PC-9 (cell line): ENCODE measurements around the gene ACAP3. TPM values are rescaled to one million over a fixed set of nuclear protein-coding genes. Genes with fewer than 3 reads are reported as not detected.

Experiments
- BruUV-seq: library from RNA; stranded (reverse); fragments of 400-500 nt; replicated peaks from 2 replicates; lab custom pipeline; 2021; lab: Mats Ljungman, UMichigan
- CTCF ChIA-PET: fragments of 300-600 bp; sonication (Branson Sonifier 250); formaldehyde crosslinking; loops from one replicate; lab custom pipeline; 2022; ENCODE audit warnings: antibody characterized with exemption; lab: Charles Lee
- POLR2A ChIA-PET: fragments of 300-600 bp; sonication (Branson Sonifier 250); formaldehyde crosslinking; loops from one replicate; lab custom pipeline; 2022; ENCODE audit warnings: antibody characterized with exemption; ENCODE audit not compliant: unreplicated experiment; lab: Charles Lee
- DNase-seq, 2 experiments: peaks; one replicate each; pipeline versions ENCODE4 v3.0.0 to v3.0.0-alpha.2; 2015 to 2022; ENCODE audit warnings: mixed read lengths in 1 of 2
- H2AFZ ChIP-seq: fragments of 200-600 bp; sonication (generic); 2 replicates; pipeline ENCODE4 v1.8.1; 2017; ENCODE audit warnings: antibody characterized with exemption
- H3F3A ChIP-seq: fragments of 200-600 bp; sonication (generic); 2 replicates; pipeline ENCODE4 v1.8.1; 2017; ENCODE audit warnings: antibody characterized with exemption, mild to moderate bottlenecking, low read depth; ENCODE audit not compliant: insufficient read depth
- H3K27ac ChIP-seq: fragments of 200-600 bp; sonication (generic); 2 replicates; pipeline ENCODE4 v1.6.1; 2016; ENCODE audit warnings: mixed run types
- H3K27me3 ChIP-seq: fragments of 200-600 bp; sonication (generic); 2 replicates; pipeline ENCODE4 v1.6.1; 2016; ENCODE audit warnings: low read depth, mixed run types; ENCODE audit not compliant: insufficient read depth
- H3K36me3 ChIP-seq: fragments of 200-600 bp; sonication (generic); 2 replicates; pipeline ENCODE4 v1.6.1; 2016; ENCODE audit warnings: low read depth, mixed run types
- H3K4me1 ChIP-seq: fragments of 200-600 bp; sonication (generic); replicated peaks from 2 replicates; pipeline ENCODE4 v1.6.1; 2016; ENCODE audit warnings: mixed run types; ENCODE audit not compliant: insufficient read depth
- H3K4me2 ChIP-seq: fragments of 200-600 bp; sonication (generic); 2 replicates; pipeline ENCODE4 v1.6.1; 2017; ENCODE audit warnings: mixed run types
- H3K4me3 ChIP-seq: fragments of 200-600 bp; sonication (generic); 2 replicates; pipeline ENCODE4 v1.6.1; 2016; ENCODE audit warnings: mixed run types
- H3K79me2 ChIP-seq: fragments of 200-600 bp; sonication (generic); 2 replicates; pipeline ENCODE4 v1.6.1; 2017; ENCODE audit warnings: low read depth, mixed run types
- H3K9me2 ChIP-seq: fragments of 200-600 bp; sonication (generic); 2 replicates; pipeline ENCODE4 v1.8.1; 2017; ENCODE audit warnings: mild to moderate bottlenecking; ENCODE audit not compliant: insufficient read depth
- H3K9me3 ChIP-seq: fragments of 200-600 bp; sonication (generic); 2 replicates; pipeline ENCODE4 v1.8.1; 2016; ENCODE audit warnings: low read depth; ENCODE audit not compliant: insufficient read depth
- H4K20me1 ChIP-seq: fragments of 200-600 bp; sonication (generic); 2 replicates; pipeline ENCODE4 v1.8.1; 2017; ENCODE audit not compliant: insufficient read depth
- EZH2 ChIP-seq: fragments of 200-600 bp; sonication (generic); IDR thresholded peaks from 2 replicates; pipeline ENCODE4 v1.8.0; 2017; ENCODE audit warnings: antibody characterized with exemption, low read depth
- intact Hi-C: fragments of 100-400 bp; cut with micrococcal nuclease; formaldehyde crosslinking; loops from one replicate; pipeline ENCODE4 v1.10.0; 2022; ENCODE audit not compliant: unreplicated experiment
- total RNA-seq: library from RNA; stranded (reverse); gene quantifications from 2 replicates; pipeline ENCODE4 v1.2.3, GENCODE V29; 2021
- TF ChIP-seq, protein P1 (sequence below): fragments of 200-600 bp; sonication (generic); conservative IDR thresholded peaks from 2 replicates; pipeline ENCODE4 v1.6.1; 2017; ENCODE audit warnings: mixed run types, antibody characterized with exemption, mild to moderate bottlenecking, moderate library complexity

The ACAP3 gene
- total RNA-seq, 1 experiment from 2014 or later: 54.8 TPM

DNA sequence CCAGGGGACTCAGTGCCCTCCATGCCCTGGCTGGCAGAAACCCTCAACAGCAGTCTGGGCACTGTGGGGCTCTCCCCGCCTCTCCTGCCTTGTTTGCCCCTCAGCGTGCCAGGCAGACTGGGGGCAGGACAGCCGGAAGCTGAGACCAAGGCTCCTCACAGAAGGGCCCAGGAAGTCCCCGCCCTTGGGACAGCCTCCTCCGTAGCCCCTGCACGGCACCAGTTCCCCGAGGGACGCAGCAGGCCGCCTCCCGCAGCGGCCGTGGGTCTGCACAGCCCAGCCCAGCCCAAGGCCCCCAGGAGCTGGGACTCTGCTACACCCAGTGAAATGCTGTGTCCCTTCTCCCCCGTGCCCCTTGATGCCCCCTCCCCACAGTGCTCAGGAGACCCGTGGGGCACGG lies 20.5 kb upstream of the ACAP3 start:
- intact Hi-C loops: no loop called here
- no peak for DNase-seq
- Histone ChIP-seq H3K4me1 (peaks cover 30% of the 10 kb centered on the region), H4K20me1 (peaks cover 8% of the 10 kb centered on the region), H3F3A (peaks cover 45% of the 10 kb centered on the region; the same call in 1 of the 2 replicates), H3K79me2 (peaks cover 35% of the 10 kb centered on the region), H3K36me3 (no peaks in the 10 kb centered on the region), H3K4me2 (no peak overlapping the region), H3K27me3 (no peaks in the 10 kb centered on the region), H3K4me3 (no peak overlapping the region), H3K9me3 (no peaks in the 10 kb centered on the region), H3K27ac (no peak overlapping the region), H2AFZ (no peak overlapping the region), H3K9me2 (no peaks in the 10 kb centered on the region)
- no TSS peak for BruUV-seq
- CTCF ChIA-PET: no interaction called here
- TF ChIP-seq EZH2: no peak
- TF ChIP-seq, protein P1, sequence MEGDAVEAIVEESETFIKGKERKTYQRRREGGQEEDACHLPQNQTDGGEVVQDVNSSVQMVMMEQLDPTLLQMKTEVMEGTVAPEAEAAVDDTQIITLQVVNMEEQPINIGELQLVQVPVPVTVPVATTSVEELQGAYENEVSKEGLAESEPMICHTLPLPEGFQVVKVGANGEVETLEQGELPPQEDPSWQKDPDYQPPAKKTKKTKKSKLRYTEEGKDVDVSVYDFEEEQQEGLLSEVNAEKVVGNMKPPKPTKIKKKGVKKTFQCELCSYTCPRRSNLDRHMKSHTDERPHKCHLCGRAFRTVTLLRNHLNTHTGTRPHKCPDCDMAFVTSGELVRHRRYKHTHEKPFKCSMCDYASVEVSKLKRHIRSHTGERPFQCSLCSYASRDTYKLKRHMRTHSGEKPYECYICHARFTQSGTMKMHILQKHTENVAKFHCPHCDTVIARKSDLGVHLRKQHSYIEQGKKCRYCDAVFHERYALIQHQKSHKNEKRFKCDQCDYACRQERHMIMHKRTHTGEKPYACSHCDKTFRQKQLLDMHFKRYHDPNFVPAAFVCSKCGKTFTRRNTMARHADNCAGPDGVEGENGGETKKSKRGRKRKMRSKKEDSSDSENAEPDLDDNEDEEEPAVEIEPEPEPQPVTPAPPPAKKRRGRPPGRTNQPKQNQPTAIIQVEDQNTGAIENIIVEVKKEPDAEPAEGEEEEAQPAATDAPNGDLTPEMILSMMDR: no peak
- POLR2A ChIA-PET: no interaction called here

DNA sequence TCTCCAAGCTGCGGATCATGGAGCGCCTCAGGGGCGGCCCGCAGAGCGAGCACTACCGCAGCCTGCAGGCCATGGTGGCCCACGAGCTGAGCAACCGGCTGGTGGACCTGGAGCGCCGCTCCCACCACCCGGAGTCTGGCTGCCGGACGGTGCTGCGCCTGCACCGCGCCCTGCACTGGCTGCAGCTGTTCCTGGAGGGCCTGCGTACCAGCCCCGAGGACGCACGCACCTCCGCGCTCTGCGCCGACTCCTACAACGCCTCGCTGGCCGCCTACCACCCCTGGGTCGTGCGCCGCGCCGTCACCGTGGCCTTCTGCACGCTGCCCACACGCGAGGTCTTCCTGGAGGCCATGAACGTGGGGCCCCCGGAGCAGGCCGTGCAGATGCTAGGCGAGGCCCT lies 19.6 kb upstream of the ACAP3 start:
- no TSS peak for BruUV-seq
- H4K20me1 ChIP-seq: peaks cover 12% of the 10 kb centered on the region
- TF ChIP-seq, protein P1: no peak
- no peak for TF ChIP-seq EZH2
- H2AFZ ChIP-seq: no peak overlapping the region
- H3K79me2 ChIP-seq: peaks cover 42% of the 10 kb centered on the region
- H3F3A ChIP-seq: peaks cover 46% of the 10 kb centered on the region; the same call in 1 of the 2 replicates
- H3K27ac ChIP-seq: no peak overlapping the region
- H3K9me3 ChIP-seq: no peaks in the 10 kb centered on the region
- H3K4me1 ChIP-seq: peaks cover 33% of the 10 kb centered on the region
- ChIA-PET CTCF (no interaction called here), POLR2A (interaction anchor here (0.6 kb wide), 1 partner anchor 283 kb away, joined by 3 read pairs; no protein-coding TSS in a partner anchor)
- no peak for DNase-seq
- no peak overlapping the region for H3K4me3 ChIP-seq
- H3K9me2 ChIP-seq: no peaks in the 10 kb centered on the region
- no peak overlapping the region for H3K4me2 ChIP-seq
- no peaks in the 10 kb centered on the region for H3K36me3 ChIP-seq
- no peaks in the 10 kb centered on the region for H3K27me3 ChIP-seq
- intact Hi-C loops: no loop called here

DNA sequence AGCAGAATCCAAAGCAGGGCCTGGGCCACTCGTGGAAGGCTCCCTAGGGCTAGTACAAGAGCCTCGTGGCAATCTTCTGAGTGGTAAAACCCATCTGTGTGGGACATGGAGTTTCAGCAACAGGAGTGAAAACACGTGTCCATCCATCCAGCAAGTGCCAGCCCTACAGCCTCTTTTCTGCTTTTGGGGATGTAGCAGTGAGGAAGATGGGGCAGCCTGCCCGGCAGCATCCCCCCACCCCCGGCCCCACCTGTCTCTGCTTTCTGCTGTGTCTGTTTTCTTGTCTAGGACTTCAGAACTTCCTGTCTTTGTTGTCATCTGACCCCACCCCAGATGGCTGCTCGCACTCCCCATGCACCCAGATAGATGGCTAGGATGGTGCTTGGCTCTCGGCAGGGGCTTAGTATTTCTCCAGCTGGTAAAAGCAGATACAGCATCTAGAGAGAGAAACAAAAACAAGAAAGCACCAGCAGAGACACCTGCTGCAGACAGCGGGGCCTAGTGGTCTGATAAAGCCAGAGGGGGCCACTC lies 18.4 kb upstream of the ACAP3 start:
- H3F3A ChIP-seq: peaks cover 41% of the 10 kb centered on the region; the same call in 1 of the 2 replicates
- H3K4me1 ChIP-seq: peaks cover 27% of the 10 kb centered on the region
- TF ChIP-seq, protein P1: no peak
- TF ChIP-seq EZH2: no peak
- H3K79me2 ChIP-seq: peaks cover 53% of the 10 kb centered on the region
- POLR2A ChIA-PET: no interaction called here
- H3K9me3 ChIP-seq: no peaks in the 10 kb centered on the region
- H4K20me1 ChIP-seq: peaks cover 22% of the 10 kb centered on the region
- H3K36me3 ChIP-seq: no peaks in the 10 kb centered on the region
- H3K27ac ChIP-seq: no peak overlapping the region
- no peaks in the 10 kb centered on the region for H3K9me2 ChIP-seq
- H3K4me3 ChIP-seq: peak overlapping the region; percentile 87
- CTCF ChIA-PET: no interaction called here
- BruUV-seq: no TSS peak
- H3K27me3 ChIP-seq: no peaks in the 10 kb centered on the region
- H3K4me2 ChIP-seq: peak overlapping the region; percentile 96
- intact Hi-C loops: no loop called here
- DNase-seq: no peak
- H2AFZ ChIP-seq: no peak overlapping the region
